Esophagus mucosa (tissue), 1 donor: ENCODE measurements around the gene CHMP5. TPM values are rescaled to one million over a fixed set of nuclear protein-coding genes. Genes with fewer than 3 reads are reported as not detected.

ENCODE experiments used
- ATAC-seq: fragments of 200-7000 bp; cut with Tn5 transposase; one replicate; pipeline ENCODE4 v1.9.1; 2020
- total RNA-seq: library from RNA; stranded (reverse); gene quantifications from one replicate; pipeline ENCODE4 v1.2.4, GENCODE V29; 2023
- donor health status: DM: yes; HTN: yes; CAD: no.

CHMP5 gene
- total RNA-seq, 1 donor from 2014 or later: 46.6 TPM

DNA sequence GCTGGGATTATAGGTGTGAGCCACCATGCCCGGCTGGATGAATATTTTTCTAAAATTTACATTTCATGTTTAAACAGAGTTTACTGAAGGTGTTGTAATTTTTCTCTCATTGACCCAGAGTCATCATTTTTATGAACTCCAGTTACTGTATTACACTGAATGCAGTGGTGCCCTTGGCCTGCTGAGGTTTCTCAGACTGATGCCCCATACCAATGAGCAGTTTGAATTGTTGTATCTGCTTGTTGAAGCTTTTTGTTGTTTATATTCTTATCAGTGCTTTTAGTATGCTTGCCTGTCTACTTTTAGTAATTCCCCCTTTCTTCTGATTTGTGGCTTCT is 55.4 kb downstream of the CHMP5 start:
- peak; percentile 30 for ATAC-seq

DNA sequence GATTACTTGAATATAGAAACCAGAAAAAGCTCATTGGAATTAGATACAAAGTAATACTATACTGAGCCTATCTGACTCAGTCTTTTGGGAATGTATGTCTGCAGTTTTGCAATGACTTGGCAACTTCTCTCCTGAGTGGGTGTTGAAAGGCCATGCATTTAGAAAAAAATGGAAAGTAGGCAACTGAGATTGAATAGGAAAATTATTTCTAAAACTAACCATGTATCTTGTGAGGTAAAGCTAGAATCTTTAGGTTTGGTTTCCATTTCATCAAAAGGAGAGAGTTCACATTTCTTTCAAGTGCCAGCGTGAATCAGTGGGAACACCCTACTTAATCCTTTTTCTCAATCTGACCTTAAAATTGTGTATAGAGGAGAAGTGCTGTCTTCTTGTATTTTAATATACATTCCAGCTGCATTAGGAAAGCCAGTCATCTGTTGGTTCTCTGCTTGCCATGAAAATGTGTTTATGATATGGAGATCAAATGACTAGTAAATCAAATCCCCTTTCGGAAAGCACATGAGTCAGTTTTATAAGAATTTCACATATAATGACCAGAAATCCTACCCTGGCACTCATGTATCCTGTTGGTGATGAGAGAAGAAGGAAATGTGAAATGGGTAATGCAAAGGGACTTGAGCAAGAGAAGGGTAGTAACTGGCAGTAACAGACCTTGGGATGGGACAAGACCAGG is 55.9 kb downstream of the CHMP5 start:
- ATAC-seq: peak; percentile 82

DNA sequence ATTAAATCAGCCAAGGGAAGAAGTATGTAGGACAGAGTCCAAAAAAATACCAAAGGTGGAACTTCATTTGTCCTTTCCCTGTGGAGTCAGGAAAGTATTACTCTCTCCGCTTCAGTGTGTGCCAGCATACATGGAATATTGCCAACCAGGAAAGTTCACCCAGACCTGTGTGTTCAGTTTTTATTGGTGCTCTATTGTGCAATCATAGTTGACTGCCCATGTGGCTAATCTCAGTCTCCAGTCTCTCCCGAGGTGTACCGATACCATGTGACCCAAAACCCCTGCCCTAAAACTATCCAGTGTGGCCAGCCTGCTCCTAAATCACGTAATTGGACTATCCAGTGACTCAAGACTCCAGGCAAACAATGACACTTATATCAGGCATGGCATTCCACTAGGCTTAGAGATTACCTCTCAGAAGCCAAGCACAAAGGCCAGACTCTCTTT is 64.3 kb downstream of the CHMP5 start:
- ATAC-seq: peak; percentile 98

DNA sequence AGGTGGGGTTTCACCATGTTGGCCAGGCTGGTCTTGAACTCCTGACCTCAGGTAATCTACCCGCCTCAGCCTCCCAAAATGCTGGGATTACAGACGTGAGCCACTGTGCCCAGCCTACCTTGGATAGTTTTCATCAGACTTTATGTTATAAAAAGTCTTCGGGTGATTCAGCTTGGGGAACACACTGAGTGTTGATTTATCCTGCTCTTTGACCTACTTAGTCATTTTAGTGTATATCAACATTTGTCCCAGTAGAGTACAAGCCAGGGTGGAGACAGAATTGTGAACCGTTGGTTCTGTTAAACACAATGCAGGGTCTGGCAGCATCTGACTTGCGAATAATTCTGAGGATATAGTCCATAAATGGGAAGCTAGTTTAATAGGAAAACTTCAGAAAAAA is 65.1 kb downstream of the CHMP5 start:
- ATAC-seq: peak; percentile 70

DNA sequence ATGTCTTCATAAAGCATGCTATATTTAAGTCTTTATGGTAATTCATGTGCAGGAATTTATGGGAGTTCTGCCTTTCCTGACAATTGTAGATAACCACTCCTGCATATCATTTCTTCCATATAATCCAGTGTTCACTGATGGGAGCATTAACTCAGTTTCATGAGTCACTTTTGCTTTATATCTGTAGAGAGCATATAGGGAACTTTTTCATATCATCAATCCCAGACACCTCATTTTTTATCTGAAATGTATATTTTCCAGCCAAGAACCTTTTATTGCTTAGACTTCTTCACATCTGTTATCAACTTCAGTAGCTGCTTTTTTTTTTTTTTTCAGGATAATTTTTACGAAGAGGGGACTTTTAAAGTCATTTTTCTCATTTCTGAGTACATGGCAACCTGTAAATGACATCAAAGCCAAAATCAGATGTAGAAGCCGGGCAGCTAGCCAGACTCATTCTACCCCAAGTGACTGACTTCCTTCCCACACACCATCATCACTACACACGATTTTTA is 66.6 kb downstream of the CHMP5 start:
- ATAC-seq: no peak

Other genes starting within 250 kb of the CHMP5 start
- 26.3 TPM for gene DNAJA1, start 239.8 kb upstream of the CHMP5 start, total RNA-seq
- 11.4 TPM for gene SMU1, start 188.4 kb upstream of the CHMP5 start, total RNA-seq
- gene B4GALT1, start 97.7 kb upstream of the CHMP5 start, total RNA-seq: 50.9 TPM
- gene SPINK4, start 24.9 kb upstream of the CHMP5 start, total RNA-seq: not detected
- gene BAG1, start 341 bp upstream of the CHMP5 start, total RNA-seq: 95.3 TPM
- gene NFX1, start 25.5 kb downstream of the CHMP5 start, total RNA-seq: 26.6 TPM
- gene AQP7, start 137.5 kb downstream of the CHMP5 start, total RNA-seq: 1.7 TPM
- 1,467 TPM for gene AQP3, start 182.5 kb downstream of the CHMP5 start, total RNA-seq
- gene NOL6, start 208.9 kb downstream of the CHMP5 start, total RNA-seq: 37.9 TPM